Anterior cingulate cortex (tissue), 58 donors: ENCODE measurements around the gene FRMD1.
A peak's percentile ranks its signal among the peaks of the same experiment; 100 is the strongest.

Experiments used
- DNase-seq, 58 donors: peaks; one replicate each; lab custom pipeline; 2025; lab: John Stamatoyannopoulos, UW

FRMD1 gene

GRCh38 chr6:168097221-168097620 lies 18.2 kb upstream of the FRMD1 start:
- no peak for DNase-seq

GRCh38 chr6:168096271-168096764 lies 17.3 kb upstream of the FRMD1 start:
- no peak for DNase-seq

- DNase-seq: no peak
These were observed 16.8 kb upstream of the FRMD1 start for GRCh38 chr6:168095716-168096250.

- no peak for DNase-seq
These were observed 16.2 kb upstream of the FRMD1 start for GRCh38 chr6:168095171-168095691.

- DNase-seq: no peak
These were observed 14.6 kb upstream of the FRMD1 start for GRCh38 chr6:168093634-168094033.

- no peak for DNase-seq
These were observed 14.1 kb upstream of the FRMD1 start for GRCh38 chr6:168093071-168093505.

- no peak for DNase-seq
These were observed 13.5 kb upstream of the FRMD1 start for GRCh38 chr6:168092541-168092940.

- no peak for DNase-seq
These were observed 12.6 kb upstream of the FRMD1 start for GRCh38 chr6:168091381-168092264.

GRCh38 chr6:168090706-168091105 lies 11.7 kb upstream of the FRMD1 start:
- DNase-seq: no peak

- DNase-seq: no peak
These were observed 11.2 kb upstream of the FRMD1 start for GRCh38 chr6:168090064-168090690.

- DNase-seq: no peak
These were observed 10.4 kb upstream of the FRMD1 start for GRCh38 chr6:168089186-168090063.

GRCh38 chr6:168088161-168089053 lies 9.4 kb upstream of the FRMD1 start:
- peak in 1 of 58 donors; percentile 20 for DNase-seq

- DNase-seq: no peak
These were observed 8.6 kb upstream of the FRMD1 start for GRCh38 chr6:168087436-168088160.

- DNase-seq: no peak
These were observed 7.6 kb upstream of the FRMD1 start for GRCh38 chr6:168086616-168087015.

- no peak for DNase-seq
These were observed 7.1 kb upstream of the FRMD1 start for GRCh38 chr6:168086066-168086465.

GRCh38 chr6:168084465-168085160 lies 5.6 kb upstream of the FRMD1 start:
- no peak for DNase-seq

GRCh38 chr6:168083514-168083885 lies 4.5 kb upstream of the FRMD1 start:
- no peak for DNase-seq
